HG02943 (cell line): ENCODE results near the gene CATSPER2.
"Not testable (repeated sequence)": the region's sequence is repeated elsewhere in the genome, so short reads cannot be mapped to it uniquely, and the experiment has no call there.

ENCODE experiments used
- ATAC-seq: cut with Tn5 transposase; IDR thresholded peaks from one replicate; pipeline ENCODE4 v1.9.1; 2021; ENCODE audit warnings: mild to moderate bottlenecking, low read depth, moderate library complexity; ENCODE audit not compliant: unreplicated experiment

The CATSPER2 gene

DNA sequence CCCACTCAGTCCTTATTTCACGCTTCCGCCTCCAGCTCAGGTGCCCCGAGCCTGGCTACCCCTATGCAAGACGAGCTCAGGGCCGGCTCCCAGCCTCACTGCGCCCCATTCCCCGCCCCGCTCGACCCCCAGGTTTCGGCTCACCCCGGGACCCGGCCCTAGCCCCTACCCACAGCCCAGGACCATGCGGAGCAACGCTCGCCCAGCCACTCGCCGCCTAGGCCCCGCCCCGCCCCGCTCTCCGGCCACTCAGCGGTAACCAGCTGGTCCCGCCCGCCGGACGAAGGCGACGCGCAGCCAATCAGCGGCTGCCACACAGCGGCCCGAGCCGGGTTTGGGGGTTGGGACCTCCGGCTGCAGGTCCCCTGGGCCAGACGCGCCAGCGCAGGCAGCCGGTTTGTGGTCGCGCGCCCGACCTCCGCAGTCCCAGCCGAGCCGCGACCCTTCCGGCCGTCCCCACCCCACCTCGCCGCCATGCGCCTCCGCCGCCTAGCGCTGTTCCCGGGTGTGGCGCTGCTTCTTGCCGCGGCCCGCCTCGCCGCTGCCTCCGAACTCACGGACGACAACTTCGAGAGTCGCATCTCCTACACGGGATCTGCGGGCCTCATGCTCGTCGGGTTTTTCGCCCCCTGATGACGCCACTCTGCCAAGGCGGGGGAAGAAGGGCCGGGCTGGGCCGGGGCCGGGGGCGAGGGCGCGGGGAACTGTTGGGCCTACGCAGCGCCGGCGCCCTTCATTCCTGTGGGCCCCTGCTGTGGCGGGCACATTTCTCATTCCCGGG lies at the start of gene CATSPER2:
CATSPER2 (minus strand) TSS at position 196 of the 781 bp plus-strand sequence. CDS start 783 bp downstream, outside the sequence.
- ATAC-seq, result no peak

DNA sequence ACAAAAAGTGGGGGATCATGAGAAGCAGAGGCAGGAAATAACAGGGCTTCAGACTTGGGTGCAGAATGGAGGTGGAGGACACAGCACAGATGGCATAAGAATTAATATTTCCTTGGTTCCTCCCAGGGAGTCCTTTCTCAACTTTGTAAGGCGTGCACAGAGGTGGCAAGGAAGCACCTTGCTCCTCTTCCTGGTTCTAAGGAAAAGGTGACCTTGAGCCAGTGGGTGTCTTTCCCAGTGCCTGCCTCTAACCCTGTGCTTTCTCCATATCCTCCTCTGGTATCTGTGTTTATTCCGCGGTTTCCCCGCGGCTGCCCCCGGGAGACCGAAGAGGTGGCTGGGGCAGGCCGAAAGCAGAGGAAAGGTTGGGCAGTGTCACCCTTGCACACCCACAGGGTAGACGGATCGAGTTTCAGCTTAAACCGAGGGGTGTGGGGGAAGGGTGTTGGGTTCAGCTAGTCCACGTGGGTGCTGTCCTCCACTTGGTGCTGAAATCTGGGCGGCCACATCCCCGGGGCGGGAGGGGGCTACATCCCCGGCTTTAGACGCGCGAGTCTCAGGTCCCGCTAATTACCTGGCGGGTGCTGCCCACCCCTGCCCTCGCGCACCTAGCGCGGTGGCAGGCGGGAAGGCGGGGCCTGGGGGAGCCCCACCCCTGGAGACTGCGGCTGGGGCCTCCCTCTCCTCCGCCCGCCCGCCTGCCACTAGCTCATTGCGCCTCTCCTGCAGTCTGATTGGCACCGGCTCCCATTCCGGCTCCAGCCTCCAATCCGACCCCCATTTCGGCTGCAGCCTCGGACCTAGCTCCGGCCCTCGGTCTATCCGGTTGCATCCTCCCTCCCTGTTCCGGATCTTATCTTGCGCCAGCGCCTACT lies 44.7 kb upstream of the CATSPER2 start, which contains the start of gene CKMT1A:
CKMT1A (plus strand) TSS at position 712 of the 875 bp plus-strand sequence. CDS start 192 bp downstream, outside the sequence.
- not testable (repeated sequence) for ATAC-seq

DNA sequence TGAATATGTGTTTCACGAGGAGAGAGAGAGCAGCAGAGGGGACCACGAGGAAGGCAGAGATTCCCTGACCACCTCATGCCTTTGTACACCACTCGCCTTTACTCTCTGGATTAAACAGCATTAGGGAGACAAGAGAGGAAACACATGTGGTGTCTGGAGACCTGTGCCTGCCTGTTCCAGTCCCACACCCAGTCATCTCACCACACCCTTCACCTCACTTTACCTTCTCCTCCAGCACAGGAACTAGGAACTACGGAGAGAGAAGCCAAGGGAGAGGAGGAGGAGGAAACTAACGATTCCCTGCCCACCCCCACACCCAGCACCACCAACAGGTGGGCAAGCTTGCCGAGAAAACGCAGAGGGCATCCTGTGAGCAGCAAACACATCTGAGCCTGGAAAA lies 44.0 kb upstream of the CATSPER2 start:
- ATAC-seq, result not testable (repeated sequence)

DNA sequence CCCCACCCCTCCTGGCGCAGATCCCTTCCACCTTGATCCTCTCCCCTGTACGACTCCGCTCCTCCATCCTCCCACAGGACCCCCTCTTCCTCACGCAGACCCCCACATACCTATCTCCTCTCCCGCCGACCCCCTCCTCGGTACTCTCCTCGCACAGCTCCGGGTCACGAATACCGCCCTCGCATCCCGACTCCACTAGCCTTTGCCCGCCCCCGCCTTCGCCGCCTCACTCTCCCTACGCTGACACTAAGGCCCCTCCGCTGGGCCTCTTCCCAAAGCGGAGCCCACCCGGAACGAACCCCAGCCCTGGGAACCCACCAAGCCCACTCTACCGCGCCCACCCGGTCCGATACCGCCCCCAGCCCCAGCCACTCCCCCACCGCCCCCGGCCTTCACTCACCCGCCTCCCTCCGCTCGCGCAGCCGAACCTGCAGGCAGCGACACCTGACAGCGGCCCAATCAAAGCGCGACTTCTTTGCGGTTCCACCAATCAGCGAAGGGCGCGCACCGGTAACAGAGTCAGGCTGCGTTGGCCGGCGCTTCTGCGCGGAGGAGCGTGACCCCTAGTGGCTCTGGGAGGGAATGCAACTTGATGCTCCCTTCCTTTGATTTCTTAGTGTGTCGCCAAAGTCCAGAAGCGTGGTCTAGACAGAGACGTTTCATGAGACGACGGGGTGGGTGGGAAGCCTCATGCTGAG lies 41.1 kb upstream of the CATSPER2 start:
- ATAC-seq, result peak; percentile 91

DNA sequence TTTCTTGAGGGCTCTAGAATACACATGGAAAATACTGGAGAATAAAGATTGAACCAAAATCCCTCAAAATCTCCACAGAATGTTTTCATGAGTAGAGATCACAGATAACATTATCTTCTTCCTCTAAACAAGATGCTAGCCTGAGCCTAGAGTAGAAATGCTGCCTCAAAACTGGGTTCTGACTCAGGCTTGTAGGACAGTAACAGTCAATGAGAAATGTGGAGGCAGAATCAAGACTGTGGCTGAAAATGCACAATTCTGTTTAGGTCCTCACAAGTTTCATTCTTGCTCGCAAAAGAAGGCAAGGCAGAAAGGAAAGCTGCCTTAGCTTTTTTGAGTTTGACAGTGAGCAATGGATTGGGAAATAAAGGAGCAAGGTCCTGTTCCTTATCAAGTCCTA lies 25.5 kb upstream of the CATSPER2 start:
- ATAC-seq, result not testable (repeated sequence)

DNA sequence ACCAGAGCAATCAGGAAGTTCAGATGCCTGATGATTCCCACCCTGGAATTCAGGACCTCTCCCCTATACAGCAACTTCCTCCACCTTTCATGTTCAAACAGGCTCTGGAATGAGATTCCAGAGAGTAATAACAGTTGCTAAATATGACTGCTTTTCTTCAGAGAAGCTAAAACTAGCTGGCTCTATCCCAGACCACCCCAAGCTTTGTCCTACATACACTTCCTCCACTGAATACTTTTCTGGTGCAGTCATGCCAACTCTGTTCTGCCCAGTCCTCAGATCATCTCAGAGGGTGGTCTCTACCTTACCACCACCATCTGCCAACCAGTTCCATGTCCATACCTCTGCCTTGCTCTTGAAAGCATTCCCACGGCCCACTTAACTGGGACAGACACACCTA lies 17.5 kb upstream of the CATSPER2 start:
- not testable (repeated sequence) for ATAC-seq

DNA sequence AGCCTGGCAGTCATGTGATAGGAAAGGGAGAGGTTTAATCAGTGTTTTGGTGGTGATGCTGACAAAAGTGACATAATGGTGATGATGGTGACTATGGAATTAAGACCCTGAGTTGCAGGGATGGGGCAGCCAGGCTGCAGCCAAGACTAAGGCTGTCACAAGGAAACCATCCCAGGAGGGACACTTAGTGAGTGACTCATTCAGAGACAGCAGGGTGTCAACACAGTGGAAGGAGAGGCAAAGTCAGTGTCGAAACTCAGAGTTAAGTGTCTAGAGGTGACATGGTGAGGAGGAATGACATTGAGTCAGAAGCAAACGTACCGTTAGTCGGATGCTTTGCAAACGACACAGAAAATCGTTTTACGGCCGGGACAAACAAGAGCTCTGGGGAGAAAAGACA lies 14.7 kb upstream of the CATSPER2 start:
- not testable (repeated sequence) for ATAC-seq

DNA sequence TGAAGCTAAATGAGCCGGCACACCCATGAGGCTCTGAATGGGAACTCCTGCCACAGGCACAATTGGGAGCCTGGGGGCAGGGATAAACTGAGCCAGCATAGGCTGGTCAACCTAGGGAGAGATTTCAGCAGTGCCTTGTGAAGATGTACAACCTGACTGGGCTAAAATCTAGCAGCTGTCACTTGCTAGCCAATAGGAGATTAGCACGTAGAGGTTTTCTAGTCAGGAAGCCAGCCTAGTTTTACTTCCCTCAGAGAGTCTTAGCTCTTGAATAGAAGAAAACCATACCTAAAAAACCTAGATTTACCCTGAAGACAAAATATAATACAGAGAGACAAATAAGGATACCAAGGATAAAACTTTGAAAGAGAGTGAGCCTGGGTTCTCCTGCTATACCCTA lies 13.6 kb upstream of the CATSPER2 start:
- not testable (repeated sequence) for ATAC-seq

DNA sequence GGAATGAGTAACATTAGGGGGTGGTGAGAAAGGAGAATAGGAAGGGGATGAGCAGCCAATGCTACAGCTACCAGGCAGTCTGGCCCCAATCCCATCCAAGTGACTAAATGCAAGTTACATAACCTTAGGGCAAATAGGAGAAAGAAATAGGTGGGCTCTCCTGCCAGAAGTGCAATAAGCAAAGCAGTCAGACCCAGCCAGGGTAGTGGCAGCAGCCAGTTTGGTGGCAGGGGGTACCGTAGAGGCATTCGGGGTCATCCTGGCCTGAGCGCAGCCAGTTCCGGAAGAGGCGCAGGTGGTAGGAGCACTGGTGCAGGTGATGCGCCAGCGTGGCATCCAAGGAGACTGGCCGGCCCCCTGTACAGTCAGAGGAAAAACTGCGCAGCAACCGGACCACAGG lies 11.1 kb upstream of the CATSPER2 start:
- not testable (repeated sequence) for ATAC-seq

DNA sequence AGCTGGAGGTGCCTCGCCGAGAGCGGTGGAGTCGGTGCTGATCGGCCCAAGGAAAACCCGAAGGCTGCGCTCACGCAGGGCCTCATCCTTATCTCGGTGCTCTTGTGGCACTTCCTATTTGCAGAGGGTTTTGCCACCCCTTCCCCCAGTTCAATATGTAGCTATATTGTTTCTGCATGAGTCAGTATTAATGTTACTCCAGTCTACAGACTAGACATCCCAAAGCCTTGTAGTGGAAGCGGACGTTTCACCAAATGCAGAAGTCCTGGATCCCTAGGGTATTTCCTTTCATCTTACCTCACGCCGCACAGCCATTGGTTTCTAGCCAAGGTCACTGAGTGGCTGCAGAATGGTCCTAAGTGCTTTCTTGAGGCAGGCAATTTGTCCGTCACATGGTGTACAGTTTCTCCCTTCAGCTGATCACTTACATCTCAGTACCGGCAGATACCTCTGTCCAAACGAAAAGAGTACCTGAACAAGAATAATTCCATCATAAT lies 834 bp upstream of the CATSPER2 start:
- not testable (repeated sequence) for ATAC-seq

DNA sequence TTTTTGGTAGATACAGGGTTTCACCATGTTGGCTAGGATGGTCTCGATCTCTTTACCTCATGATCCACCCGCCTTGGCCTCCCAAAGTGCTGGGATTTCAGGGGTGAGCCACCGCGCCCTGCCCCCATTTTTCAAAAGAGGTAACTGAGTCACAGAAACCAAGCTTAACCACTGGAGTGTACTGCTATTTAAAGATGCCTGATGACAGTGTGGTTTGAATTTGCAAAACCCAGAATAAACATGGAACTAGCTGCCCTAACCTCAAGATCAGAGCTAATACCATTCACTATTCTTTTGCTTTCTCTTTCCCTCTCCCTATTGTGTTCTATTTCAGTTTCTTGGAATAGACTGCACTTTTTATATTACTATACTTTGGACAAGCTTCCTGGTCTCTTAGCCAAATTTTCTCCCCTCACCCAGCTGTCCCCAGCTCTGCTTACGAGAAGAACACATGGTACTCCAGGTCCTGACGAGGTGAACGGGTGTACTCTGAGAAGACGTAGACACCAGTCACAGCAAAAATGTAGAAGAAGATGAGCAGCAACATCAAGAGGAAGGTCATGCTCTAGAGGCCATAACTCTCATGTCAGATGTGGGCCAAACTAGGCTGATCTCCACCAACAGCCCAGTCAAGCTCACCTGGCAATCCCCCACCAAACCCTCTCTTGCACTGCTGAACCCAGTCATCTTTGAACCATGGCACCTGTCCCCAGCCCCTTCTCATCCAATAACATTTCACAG lies 10.0 kb downstream of the CATSPER2 start:
- ATAC-seq, result not testable (repeated sequence)

DNA sequence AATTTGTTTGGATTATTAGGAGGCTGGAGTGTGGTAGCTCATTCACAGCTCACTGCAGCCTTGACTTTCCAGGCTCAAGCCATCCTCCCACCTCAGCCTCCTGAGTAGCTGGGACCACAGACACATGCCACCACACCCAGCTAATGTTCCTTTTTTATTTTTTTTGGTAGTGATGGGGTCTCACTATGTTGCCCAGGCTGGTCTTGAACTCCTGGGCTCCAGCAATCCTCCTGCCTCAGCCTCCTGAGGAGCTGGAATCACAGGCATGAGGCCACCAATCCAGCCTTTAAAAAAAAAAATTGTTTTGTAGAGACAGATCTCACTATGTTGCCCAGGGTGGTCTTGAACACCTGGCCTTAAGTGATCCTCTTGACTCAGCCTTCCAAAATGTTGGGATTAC lies 21.7 kb downstream of the CATSPER2 start:
- ATAC-seq, result not testable (repeated sequence)

DNA sequence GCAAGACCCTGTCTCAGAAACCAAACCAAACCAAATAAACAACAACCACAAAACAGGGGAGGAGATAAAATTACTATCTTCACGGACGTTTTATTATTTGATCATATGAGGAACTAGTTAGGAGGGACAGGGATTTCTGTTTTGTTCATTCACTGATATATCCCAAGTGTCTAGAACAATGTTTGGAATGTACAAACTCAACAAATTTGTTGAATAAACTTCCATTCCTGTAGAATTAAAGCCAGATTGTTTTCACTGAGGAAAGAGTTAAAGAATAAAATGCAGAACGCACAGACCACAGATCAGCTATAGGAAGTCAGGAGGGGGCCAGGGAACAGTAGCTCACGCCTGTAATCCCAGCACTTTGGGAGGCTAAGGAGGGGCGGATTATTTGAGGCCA lies 23.5 kb downstream of the CATSPER2 start:
- ATAC-seq, result no peak

DNA sequence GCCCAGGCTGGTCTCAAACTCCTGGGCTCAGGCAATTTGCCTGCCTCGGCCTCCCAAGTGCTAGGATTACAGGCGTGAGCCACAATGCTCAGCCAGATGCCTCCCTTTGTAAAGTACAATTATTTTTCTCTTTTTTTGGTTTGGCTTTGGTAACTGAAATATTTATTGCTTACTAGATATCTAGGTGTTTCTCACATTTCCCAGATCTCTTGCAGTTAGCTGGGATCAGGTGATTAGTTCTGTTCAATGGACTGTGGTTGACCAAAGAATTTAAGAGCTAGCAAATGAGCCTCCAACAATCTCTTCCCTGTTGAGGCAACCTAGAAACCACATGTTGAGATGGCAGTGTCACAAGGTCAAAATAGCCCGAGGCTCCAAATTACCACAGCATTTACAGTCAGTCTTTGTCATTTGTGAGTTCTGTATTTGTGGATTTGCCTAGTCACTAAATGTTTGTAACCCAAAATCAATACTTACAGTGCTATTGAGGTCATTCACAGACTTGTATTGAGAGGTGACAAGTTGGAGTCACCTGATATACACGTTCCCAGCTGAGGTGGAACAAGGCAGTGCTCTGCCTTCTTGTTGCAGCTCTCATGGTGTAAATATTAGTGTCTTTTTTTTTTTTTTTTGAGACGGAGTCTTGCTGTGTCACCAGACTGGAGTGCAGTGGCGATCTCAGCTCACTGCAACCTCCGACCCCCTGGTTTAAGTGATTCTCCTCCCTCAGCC lies 26.4 kb downstream of the CATSPER2 start:
- not testable (repeated sequence) for ATAC-seq

DNA sequence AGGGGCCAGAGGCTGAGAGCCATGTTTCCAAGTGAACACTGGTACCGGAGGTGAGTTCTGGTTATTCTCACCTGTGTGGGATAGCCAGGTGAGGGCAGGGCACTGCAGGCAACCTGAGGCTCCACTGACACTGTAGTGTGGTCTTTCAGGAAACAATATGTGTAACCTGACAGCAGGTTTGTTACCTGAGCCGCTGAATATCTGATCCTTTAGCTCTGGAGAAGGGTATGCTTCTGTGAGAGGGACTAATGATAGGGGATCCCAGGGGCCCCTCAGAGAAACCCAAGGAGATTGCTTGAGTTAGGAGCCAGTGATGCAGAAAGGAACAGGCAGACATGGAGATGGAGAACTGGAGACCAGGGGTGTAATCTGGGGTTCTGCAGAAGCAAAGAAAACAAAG lies 29.9 kb downstream of the CATSPER2 start, which contains the start of gene STRC:
STRC (minus strand) TSS at position 101 of the 400 bp plus-strand sequence; CDS start at position 23, 78 bp downstream.
- not testable (repeated sequence) for ATAC-seq

DNA sequence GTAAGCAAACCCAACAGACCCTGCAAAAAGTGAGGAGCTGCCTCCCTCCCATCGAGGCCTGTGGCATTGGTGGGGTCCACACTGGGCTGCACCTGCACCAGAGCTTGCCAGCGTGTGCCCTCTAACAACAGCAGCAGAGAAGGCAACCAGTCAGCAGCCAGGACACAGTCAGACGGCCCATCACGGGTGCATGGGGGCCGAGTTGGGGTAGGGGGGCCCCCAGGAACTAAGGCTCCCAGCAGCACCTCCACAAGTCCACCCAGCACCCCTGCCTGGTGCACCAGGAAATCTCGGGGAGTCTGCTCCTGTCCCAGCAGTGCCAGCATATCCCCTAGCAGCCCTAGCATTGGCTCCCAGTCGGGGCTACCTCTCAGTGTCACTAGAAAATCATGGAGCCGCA lies 30.9 kb downstream of the CATSPER2 start:
- ATAC-seq, result not testable (repeated sequence)

DNA sequence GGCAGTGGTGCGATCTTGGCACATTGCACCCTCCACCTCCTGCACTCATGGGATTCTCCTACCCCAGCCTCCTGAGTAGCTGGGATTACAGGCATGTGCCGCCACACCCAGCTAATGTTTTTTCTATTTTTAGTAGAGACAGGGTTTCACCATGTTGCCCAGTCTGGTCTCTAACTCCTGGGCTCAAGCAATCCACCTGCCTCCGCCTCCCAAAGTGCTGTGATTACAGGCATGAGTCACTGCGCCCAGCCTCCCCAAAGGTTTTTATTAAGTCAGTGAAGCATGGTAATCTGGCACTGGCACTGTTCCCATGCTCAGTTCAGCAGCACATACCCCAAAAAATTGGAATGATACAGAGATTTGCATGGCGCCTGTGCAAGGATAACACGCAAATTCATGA lies 46.4 kb downstream of the CATSPER2 start:
- not testable (repeated sequence) for ATAC-seq

DNA sequence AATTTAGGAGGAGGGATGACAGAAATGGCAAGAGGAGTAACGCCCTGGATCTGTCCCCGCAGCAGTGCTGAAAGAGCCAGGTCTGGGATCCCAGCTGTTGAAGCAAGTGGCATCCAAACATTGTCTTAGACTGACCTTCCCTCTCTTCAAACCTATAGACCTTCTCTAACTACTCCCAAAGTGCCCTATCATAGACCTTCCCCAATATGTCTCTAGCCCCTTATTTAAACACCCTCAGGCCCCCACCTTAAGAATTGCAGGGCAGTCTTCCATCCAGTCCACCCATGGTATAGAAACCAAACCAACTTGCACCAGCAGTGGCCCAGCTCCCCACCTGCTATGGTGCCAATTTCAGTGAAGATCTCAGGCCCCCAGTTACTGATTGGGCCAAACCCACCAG lies 48.4 kb downstream of the CATSPER2 start:
- ATAC-seq, result not testable (repeated sequence)

DNA sequence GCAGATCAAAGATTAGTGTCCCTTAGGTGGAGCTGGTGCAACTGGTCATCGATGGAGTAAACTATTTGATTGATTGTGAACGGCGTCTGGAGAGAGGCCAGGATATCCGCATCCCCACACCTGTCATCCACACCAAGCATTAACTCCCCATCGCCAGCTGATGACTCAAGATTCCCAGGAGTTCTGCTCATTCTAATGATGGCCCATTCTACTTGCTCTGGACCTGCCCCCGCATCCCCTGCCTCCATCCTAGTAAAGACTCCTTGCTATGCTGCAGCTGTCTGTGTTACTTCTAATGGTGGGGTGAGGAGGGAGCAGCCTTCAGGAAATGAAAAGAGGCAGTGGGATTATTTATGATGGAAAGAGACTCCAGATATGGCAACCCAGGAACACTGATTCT lies 49.5 kb downstream of the CATSPER2 start:
- ATAC-seq, result not testable (repeated sequence)
